Stimulated activated CD8-positive, alpha-beta memory T cell treated with anti-CD3 and anti-CD28 coated beads, Interleukin-7, amount 100 ng/mL, for 24 hours (primary cell): ENCODE results near the gene ATP8A2.

ENCODE experiments used
- DNase-seq: peaks from one replicate; pipeline ENCODE4 v3.0.0-alpha.2; 2020; ENCODE audit warnings: low read depth

The ATP8A2 gene

DNA sequence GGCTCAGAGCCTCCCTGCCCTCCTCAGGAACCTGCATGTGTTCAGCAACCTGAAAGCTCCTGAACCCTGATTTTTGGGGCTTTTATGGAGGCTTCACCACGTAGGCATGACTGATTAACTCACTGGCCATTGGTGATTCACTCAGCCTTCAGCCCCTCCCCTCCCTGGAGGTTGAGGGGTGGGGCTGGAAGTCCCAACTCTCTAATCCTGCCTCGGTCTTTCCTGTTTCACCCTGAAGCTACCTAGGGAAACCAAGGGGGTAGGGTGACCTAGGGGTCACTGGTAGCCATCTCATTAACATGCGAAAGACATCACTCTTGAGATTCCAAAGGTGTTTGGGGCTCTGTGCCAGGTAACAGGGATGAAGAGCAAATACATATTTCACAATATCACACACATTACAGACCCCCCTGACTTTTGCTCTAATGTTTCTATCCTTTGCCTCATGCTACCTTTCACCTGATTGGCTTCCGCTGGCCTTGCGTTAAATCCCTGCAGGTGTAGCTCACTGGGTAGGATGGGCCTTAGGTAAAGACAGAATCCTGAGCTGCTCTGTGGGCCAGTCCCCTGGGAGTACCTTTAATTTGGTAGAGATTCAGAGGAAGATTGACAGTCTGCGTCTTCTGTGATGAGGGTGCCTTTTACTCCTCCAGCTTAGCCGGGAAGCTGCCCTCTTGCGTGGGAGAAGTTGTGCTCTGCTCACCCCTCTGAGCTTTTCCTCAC, 260.6 kb downstream of the ATP8A2 start:
- DNase-seq: no peak

DNA sequence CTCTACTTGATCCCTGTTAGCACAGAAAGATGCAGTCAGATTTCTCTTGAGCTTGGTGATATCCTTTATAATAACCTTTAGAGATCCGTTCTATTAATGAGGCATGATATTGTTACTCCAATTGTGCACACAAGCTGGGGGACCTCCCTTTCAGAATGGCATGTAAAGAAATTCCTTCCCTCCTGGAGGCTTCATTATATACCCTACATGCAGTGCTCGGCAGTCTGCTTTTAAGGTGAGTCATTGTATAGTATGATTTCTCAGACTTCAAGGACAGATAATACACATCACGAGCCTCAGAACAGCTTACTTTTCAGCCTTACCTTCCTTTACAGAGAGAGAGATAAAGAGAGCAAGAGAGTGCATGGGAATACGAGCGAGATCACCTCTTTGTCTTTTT, 261.3 kb downstream of the ATP8A2 start:
- DNase-seq: no peak

DNA sequence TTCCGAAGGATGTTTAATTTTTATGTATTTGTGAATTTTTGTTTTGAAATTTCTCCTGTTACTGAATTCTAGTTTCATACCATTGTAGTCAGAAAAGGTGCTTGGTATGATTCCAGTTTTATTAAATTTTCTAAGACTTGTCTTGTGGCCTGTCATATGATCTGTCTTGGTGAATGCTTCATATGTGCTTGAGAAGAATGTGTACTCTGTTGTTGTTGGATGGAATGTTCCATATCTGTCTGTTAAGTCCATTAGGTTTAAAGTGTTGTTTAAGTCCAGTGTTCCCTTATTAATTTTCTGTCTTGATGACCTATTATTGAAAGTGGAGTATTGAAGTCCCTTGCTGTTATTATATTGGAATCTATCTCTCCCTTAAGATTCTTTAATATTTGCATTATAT, 273.9 kb downstream of the ATP8A2 start:
- no peak for DNase-seq

DNA sequence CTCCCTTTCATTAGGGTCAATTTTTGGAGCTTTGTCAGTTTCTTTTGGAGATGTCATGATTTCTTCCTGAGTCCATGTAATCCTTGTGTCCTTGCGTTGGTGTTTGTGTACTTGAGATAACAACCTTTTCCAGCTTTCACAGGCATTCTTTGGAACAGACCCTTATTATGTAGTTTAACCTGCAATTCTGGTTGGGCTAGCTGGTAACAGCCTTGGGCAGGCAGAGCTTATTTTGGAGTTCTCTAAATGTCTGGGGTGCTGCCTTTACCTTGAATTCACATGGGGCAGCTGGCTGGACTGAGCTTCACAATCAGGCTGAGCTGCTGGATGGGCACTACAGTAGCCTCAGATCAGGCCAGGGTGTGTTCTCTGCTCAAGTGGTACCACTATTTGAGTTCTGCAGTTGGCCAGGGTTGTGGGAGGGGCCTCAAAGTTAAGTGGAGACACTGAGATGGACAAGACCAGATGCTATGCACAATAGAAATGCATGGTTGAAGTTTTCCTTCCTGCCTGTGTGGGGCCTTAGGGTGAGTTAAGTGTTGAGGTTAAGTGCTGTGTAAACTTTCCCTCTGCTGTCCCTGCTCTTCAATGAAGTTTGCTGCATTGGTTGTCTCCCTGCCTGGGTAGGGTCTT, 277.3 kb downstream of the ATP8A2 start:
- no peak for DNase-seq

DNA sequence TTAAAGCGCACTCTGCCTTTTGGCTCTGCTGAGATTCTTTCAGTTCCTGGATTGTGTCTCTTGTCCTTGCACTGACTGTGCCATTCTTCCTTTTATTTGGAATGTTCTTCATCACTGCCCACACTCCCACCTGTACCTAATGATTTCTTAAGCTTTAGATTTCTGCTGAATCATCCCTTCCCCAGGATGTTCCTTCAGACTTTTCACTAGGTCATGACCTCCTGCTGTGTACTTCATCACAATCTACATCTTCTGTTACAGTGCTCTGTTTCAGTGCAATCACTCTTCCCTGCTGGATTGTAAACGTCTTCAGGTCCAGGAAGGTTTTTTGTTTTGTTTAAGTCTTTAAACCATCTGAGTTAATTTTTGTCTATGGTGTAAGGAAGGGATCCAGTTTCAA, 281.0 kb downstream of the ATP8A2 start:
- no peak for DNase-seq

DNA sequence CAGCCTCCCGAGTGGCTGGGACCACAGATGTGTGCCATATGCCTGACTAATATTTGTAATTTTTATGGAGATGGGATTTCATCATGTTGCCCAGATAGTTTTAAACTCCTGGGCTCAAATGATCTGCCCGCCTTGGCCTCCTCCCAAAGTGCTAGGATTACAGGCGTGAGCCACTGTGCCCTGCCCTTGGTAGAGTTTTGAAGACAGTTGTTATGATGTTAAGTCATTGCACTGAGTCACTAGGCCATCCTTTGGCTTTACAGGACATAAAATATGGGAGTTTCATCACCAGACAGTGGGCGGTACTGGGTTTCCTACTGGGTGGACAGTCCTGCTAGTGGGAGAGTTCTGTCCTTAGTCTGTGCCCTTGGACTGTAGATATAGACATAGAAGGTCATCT, 282.5 kb downstream of the ATP8A2 start:
- no peak for DNase-seq

DNA sequence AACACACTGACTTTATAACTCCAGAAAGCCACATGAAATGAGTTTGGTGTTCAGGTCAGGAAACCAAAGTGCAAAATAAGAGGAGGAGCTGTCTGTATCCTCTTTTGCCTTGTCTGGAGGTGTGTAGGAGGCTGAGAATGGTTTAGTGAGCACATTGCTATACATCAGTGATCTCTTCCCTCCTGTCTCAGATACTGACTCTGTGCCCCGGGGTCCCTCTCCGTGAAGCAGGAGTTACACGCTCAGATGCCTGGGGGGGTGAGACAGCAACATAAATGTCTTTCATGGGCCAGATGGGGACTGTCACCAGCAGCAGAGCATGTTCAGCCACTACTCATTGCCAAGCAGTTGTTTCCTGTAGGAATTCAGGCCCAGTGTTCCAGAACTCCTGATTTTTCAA, 285.4 kb downstream of the ATP8A2 start:
- no peak for DNase-seq

DNA sequence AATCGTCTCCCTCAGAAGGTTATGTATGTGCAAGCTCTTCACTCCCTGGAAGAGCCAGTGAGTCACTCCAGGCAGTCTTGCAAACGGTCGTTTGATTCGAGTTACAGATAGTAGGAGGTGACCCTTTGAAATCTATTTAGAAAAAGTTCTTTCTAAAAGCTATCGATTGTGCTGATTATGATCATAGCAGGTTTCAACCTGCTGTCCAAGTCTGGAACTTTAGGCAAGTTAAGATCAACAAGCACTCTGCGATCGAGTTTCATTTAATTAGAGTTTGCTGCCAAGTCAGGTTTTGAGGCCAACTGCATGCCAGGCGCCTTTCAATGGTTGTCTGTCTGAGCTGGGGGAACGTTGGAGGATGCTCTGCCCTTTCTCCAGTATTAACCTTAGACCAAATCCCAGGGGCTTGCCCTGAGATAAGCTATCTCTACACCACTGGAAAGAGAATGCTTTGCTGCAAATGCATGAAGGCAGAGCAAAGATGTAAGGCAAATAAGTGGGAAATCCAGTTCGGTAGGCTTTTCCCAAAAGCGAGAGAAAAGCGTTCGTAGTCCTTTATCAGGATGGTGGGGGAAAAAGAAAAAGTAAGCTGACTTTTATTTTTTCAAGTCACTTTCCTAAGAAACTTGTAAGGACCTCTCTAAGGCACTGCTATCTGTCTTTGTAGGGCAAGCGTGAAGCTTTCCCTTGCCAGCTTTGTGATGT, 287.5 kb downstream of the ATP8A2 start:
- DNase-seq: no peak

DNA sequence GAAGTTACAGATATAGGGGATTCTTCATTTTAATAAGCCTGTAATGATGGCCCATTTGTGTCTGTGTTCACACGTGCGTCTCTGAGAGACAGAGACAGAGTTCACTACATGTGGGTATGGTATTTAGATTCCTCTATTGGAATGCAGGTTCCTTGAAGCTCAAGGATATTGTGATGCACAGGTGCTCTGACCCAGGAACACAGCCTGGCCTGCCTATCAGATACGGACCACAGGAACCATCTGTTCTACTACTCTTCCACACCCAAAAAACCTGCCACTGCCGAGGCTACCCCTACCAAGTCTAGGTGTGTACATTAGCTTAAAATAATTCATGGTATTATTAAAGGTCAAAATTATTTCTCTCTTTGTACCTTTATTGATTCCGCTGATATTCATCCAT, 289.2 kb downstream of the ATP8A2 start:
- DNase-seq: no peak

DNA sequence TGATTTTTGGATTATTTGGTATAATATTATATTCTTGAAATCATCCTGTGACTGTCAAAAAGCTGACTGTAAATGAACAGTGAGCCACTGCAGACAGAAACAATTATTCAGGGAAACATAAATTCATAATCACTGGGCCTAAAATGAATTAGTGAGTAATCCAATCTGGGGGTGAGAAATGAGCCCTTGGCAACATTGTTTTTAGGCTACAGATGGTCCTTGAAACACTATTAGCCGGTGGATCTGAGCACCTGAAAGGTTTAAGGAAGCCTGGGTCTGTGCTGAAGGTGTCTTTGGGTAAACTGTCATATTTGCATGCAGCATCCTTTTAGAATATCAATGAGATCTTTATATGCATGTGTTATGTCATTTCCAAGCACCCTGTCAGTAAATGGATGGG, 290.7 kb downstream of the ATP8A2 start:
- no peak for DNase-seq

DNA sequence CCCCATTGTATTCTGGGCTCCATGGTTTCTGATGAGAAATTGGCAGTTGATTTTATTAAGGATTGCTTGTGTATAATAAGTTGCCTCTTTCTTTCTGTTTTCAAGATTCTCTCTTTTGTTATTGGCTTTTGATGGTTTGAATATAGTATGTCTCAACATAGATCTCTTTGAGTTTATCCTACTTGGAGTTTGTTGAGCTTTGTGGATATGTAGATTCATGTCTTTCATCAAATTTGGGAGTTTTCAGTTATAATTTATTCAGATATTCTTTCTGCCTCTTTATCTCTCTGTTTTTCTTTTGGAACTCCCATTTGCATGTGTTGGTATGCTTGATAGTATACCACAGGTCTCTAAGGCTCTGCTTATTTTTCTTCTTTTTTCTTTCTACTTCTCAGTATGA, 296.6 kb downstream of the ATP8A2 start:
- no peak for DNase-seq

DNA sequence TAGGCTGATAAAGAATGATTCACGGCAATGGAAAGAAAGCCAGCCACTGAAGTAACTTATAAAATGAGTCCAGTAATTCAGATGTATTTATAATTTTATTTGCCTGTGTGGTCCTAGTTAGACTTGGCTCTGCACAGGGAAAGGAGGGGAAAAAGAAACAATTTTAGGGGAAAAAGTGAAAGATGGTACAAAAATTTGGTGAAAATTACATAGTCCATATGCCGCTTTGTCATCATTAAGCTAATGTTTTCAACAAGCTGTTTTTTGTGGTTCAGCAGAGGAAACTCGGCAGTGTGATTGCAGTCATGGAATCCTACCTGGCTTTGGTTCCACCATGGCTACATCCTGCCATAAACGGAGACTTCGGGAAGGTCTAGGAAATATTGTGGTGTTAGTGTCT, 301.9 kb downstream of the ATP8A2 start:
- no peak for DNase-seq

DNA sequence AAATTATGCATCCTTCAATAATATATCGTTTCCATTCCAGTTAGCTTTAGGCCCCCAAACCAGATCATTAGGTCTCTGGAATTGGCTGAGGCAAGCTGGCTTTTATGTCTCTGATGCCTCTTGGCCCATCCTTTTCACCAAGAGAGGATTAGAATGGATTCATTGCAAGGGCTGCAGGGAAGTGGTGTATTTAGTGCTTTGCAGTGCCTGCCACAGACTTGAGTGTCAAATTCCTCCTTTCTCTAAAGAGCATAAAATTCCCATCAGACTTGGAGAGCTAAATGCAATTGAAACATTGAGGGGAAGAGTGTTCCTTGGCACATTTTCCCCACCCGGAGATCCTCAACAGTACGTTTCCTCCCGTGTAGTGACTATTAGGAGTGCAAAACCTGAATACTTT, 302.6 kb downstream of the ATP8A2 start:
- no peak for DNase-seq

DNA sequence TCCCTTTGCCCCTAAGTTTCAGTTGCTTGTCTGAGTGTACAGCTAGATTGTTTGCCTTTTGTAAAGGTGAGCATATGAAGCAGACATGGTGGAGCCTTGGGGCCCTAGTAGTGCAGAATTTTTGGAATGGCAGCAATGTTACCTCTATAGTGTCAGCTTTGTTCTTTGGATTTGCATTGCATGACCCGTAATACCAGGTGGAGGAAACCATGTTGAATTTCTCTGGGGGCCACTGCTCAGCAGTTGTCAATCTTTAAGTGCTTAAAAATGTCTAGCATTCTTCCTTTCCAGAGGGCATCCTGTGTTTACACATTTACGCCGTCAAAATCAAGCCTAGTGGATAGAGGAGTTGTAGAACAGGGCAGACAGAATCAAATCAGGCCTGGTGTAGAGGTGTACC, 303.3 kb downstream of the ATP8A2 start:
- no peak for DNase-seq

DNA sequence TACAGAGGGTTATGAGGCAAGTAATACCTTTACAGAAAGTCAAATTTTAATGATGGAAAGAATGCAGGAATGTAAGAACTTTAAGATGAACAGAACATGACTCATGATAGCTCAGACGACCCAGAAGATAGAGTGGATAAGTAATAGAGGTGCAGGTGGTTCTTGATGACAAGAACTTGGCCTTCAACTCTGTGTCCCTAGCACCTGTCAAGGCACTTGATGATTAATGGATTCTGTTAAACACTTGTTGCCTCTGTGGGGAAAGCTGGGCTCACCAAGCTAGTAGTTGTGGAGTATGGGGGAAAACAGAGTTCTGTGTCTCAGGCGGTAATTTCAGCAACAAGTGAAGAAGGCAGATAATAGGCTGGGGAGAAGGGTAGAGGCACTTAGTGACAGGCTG, 306.2 kb downstream of the ATP8A2 start:
- DNase-seq: no peak

DNA sequence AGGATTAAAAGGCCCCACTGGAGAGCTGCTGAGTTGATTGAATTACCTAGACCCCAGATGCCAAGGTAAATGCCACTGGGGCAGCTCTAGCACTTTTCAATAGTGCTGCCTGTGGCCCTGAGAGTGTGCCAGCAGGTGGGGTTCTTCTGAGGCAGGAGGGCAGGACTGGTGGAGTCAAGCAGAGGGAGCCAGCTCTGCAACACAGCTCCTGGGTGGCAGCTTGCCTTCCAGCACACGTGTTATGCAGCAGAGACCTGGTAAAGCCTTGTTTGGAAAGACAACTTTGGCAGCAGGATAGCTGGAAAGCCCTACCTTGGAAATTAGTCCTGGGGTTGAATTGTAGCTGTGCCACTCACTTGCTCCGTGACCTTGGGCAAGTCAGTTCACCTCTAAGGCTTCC, 306.6 kb downstream of the ATP8A2 start:
- DNase-seq: no peak

DNA sequence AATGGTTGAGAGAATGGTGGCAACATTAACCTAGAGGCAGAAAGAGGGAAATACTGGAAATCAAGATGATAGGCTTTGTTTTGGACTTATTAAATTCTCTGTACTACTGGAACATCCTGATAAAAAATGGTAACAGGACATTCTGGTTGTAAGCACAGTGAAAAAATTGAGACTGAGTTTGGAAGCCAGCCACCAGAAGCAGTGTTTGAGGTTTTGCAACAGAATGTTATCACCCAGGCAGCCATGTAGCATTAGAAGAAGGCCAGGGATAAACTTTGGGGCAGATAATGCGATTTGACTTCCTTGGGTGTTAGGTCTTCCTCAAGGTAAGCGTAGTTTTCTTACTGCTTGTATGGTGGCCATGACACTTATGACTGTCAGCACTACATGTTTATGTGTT, 307.4 kb downstream of the ATP8A2 start:
- DNase-seq: no peak

DNA sequence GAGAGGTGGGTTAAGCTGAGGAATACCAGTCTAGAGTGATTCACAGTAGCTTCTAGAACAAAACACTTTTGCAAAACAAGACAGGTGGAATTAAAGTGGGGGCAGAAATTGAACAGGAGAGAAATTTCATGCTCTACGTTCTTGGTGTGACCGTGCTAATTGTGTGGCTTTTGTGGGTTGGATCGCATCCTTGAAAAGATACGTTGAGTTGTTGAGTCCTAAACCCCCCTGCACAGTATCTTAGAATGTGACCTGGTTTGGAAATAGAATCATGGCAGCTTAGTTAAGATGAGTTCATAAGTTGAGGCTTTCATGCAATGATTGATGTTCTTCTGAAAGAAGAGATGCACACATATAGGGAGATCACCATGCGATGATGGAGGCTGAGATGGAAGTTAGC, 308.2 kb downstream of the ATP8A2 start:
- DNase-seq: no peak

DNA sequence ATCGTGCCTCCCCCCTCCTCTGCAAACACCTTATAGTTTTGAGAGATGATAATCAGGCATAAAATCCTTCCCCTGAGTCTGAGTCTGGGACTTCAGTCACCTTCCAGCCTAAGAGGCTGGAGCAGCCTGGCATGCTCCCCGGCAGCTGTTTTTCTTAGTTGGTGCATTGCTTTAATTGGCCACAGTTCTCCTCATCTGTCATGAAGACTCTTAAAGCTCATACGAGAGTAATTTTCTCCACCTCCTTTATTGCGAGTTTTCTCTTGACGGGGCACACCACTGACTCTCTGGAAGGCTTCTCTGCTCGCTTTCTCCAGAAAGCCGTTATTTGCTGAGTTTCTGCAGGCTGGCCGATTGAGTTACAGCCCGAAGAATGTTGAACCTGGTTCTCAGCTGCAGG, 310.5 kb downstream of the ATP8A2 start:
- DNase-seq: no peak

DNA sequence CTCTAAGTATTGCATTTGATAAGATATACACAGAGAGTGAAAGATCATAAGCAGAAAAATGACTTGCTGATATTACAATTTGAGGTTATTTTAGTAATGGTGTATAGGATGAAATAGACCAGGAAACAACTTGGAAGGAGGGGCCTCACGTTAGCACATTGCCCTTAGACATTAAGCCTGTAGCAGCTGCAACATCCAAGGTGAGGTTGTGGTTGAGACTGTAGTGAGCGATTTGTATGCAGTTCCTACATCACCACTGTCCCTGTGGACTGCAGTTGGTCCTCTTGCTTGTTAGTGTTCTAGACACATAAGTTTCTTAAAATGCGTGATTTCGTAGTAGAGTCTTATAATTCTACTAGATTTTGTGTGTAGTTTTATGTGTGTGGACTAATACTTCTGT, 311.3 kb downstream of the ATP8A2 start:
- DNase-seq: no peak

DNA sequence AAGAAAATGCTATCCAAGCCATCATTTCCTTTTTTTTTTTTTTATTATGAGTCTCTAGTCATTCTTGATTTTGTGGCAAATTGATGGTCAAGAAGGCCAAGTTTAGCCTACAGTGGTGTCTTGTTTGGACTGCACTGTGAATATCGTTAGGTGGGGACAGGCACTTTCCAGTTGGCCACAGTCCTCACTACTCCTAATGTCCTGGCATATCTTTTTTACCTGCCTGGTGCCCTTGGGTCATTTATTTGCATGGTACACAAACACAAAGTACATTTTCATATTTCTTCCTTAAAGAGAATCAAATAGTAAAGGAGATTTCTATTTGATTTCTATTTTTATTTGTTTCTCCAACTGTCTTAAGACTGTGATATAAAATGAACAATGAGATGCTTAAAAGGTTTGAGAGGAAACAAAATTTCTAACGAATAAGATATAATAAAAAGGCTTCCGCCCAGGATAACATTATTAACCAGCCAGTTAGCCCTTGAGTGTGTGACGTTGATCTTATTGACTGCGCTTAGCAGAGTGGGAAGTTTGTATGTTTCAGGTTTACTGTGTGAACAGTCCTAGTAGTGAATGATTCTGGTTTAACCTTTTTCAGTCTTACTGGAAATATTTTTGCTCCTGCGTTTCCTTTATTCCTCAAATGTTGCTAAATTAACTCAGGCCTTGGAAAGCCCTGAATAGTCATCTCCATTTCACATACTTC, 312.0 kb downstream of the ATP8A2 start:
- no peak for DNase-seq

DNA sequence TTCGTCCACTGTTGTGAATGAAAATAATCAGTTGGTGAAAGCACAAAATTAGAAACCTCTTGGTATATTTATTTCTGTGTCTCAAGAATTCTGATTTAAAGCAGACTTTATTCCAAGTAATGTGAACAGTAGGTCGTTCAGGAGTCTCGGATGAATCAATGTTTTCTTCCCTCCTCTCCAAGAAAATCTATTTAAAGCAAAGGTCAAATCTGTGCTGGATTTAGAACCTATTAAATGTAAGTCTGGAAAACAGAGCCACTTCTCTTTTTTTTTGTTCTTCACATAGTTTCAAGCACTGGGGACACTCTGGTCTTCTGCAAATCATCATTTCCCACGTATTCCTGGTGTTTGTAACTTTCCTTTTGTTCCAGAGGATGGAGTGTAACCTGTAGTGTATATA, 312.7 kb downstream of the ATP8A2 start:
- DNase-seq: no peak
